Panc1 (cell line): Measurements from ENCODE around the gene PRSS21.

ENCODE experiments used
- CTCF ChIP-seq: fragments of 450-650 bp; IDR thresholded peaks from 2 replicates; pipeline ENCODE4 v1.5.1; 2017; ENCODE audit warnings: mild to moderate bottlenecking
- POLR2AphosphoS5 ChIP-seq: IDR thresholded peaks from 2 replicates; pipeline ENCODE4 v1.6.1; 2012; ENCODE audit warnings: mild to moderate bottlenecking, low read depth, low read length, moderate library complexity
- REST ChIP-seq, 2 experiments: IDR thresholded peaks; 2 replicates each; pipeline ENCODE4 v1.6.1; 2011 to 2012; ENCODE audit warnings: low read depth in 2 of 2, control low read depth in 1 of 2, low read length in 1 of 2, mild to moderate bottlenecking in 1 of 2, moderate library complexity in 1 of 2; ENCODE audit not compliant: insufficient read depth in 1 of 2
- TCF7L2 ChIP-seq: IDR thresholded peaks from 2 replicates; pipeline ENCODE4 v1.6.1; 2011; ENCODE audit warnings: mild to moderate bottlenecking, low read depth, low read length, inconsistent platforms

GRCh38 chr16:2860826-2861567 lies 44.0 kb downstream of the PRSS21 start:
- TF ChIP-seq POLR2AphosphoS5 = no peak
- TF ChIP-seq REST (IDR thresholded peaks at IDR 0.05; ENCODE audit: insufficient read depth in 1 of 2, low read depth in 2 of 2, low read length in 1 of 2) = peak; percentile 92 to 98
- no peak for TF ChIP-seq CTCF
- TF ChIP-seq TCF7L2 = no peak
